ENCODE measurements around the gene DIRAS1.

GRCh38 chr19:2729943-2730818, 9.0 kb upstream of the DIRAS1 start:
- TF ChIP-seq EZH2 (IDR thresholded peaks at IDR 0.05; ENCODE audit: insufficient read depth, poor library complexity, severe bottlenecking) (no peak), EZH2phosphoT487 (IDR thresholded peaks at IDR 0.05; ENCODE audit: insufficient read depth, low read depth) (no peak)
